DND-41 (cell line): ENCODE results near the gene INTS6.

ENCODE experiments used
- CTCF ChIP-seq: IDR thresholded peaks from 2 replicates; pipeline ENCODE4 v1.5.1; 2012; ENCODE audit warnings: borderline replicate concordance, low read length, moderate library complexity, mild to moderate bottlenecking; ENCODE audit not compliant: poor library complexity, severe bottlenecking; ENCODE audit errors: extremely low read depth
- EZH2 ChIP-seq: IDR thresholded peaks from 3 replicates; pipeline ENCODE4 v1.6.1; 2012; ENCODE audit warnings: borderline replicate concordance, low read depth, mild to moderate bottlenecking, moderate library complexity, low read length, inconsistent platforms; ENCODE audit not compliant: severe bottlenecking

GRCh38 chr13:51435002-51435578, 17.7 kb downstream of the INTS6 start:
- TF ChIP-seq CTCF: peak; percentile 54
- TF ChIP-seq EZH2: no peak
